GM23338 (cell line): ENCODE measurements around the gene IFIT1B. TPM values are rescaled to one million over a fixed set of nuclear protein-coding genes. Genes with fewer than 3 reads are reported as not detected.

Source experiments
- ATAC-seq: fragments of 200-7000 bp; cut with Tn5 transposase; 3 replicates; pipeline ENCODE4 v1.9.1; 2020
- DNase-seq: peaks from one replicate; pipeline ENCODE4 v3.0.0-alpha.2; 2015; ENCODE audit warnings: low spot score
- H2AFZ ChIP-seq: fragments of 200-600 bp; sonication (generic); 2 replicates; pipeline ENCODE4 v1.8.0; 2016; ENCODE audit warnings: antibody characterized with exemption, mild to moderate bottlenecking, moderate library complexity
- H3F3A ChIP-seq: fragments of 200-600 bp; sonication (generic); replicated peaks from 2 replicates; pipeline ENCODE4 v1.8.0; 2017; ENCODE audit warnings: antibody characterized with exemption, mixed run types, low read depth
- H3K27ac ChIP-seq: fragments of 200-600 bp; sonication (generic); 2 replicates; pipeline ENCODE4 v1.6.1; 2016; ENCODE audit warnings: low read depth
- H3K27me3 ChIP-seq: fragments of 200-600 bp; sonication (generic); 2 replicates; pipeline ENCODE4 v1.8.0; 2016; ENCODE audit warnings: mild to moderate bottlenecking, mixed run types, moderate library complexity; ENCODE audit not compliant: insufficient read depth
- H3K36me3 ChIP-seq: fragments of 200-600 bp; sonication (generic); 2 replicates; pipeline ENCODE4 v1.8.0; 2016; ENCODE audit warnings: mild to moderate bottlenecking; ENCODE audit not compliant: insufficient read depth
- H3K4me1 ChIP-seq: fragments of 200-600 bp; sonication (generic); 2 replicates; pipeline ENCODE4 v1.8.0; 2016; ENCODE audit warnings: mild to moderate bottlenecking, moderate library complexity; ENCODE audit not compliant: insufficient read depth
- H3K4me2 ChIP-seq: fragments of 200-600 bp; sonication (generic); 2 replicates; pipeline ENCODE4 v1.7.1; 2017; ENCODE audit warnings: mixed run types
- H3K4me3 ChIP-seq: fragments of 200-600 bp; sonication (generic); 2 replicates; pipeline ENCODE4 v1.6.1; 2016; ENCODE audit warnings: mixed run types
- H3K79me2 ChIP-seq: fragments of 200-600 bp; sonication (generic); replicated peaks from 2 replicates; pipeline ENCODE4 v1.8.0; 2017; ENCODE audit warnings: mild to moderate bottlenecking; ENCODE audit not compliant: insufficient read depth
- H3K9me2 ChIP-seq: fragments of 200-600 bp; sonication (generic); 2 replicates; pipeline ENCODE4 v1.8.0; 2017; ENCODE audit not compliant: insufficient read depth
- H4K20me1 ChIP-seq: fragments of 200-600 bp; sonication (generic); replicated peaks from 2 replicates; pipeline ENCODE4 v1.8.0; 2017; ENCODE audit warnings: mild to moderate bottlenecking; ENCODE audit not compliant: insufficient read depth
- H3K27ac Mint-ChIP-seq: 2 replicates; pipeline ENCODE4 v1.8.0; 2020; ENCODE audit warnings: inconsistent platforms, mild to moderate bottlenecking, moderate library complexity, mixed read lengths
- H3K27me3 Mint-ChIP-seq: 3 replicates; pipeline ENCODE4 v1.8.0; 2022; ENCODE audit warnings: low read depth, mild to moderate bottlenecking, moderate library complexity, mixed read lengths, inconsistent platforms; ENCODE audit not compliant: insufficient read depth, poor library complexity
- H3K36me3 Mint-ChIP-seq: 3 replicates; pipeline ENCODE4 v1.8.0; 2021; ENCODE audit warnings: low read depth, mild to moderate bottlenecking, inconsistent platforms, moderate library complexity, mixed read lengths
- H3K4me1 Mint-ChIP-seq: 3 replicates; pipeline ENCODE4 v1.8.0; 2020; ENCODE audit warnings: mild to moderate bottlenecking, inconsistent platforms, mixed read lengths
- H3K4me3 Mint-ChIP-seq: 3 replicates; pipeline ENCODE4 v1.8.0; 2021; ENCODE audit warnings: moderate library complexity, mild to moderate bottlenecking, inconsistent platforms, mixed read lengths
- H3K9me3 Mint-ChIP-seq: 3 replicates; pipeline ENCODE4 v1.8.0; 2020; ENCODE audit warnings: moderate library complexity, mild to moderate bottlenecking, inconsistent platforms, mixed read lengths
- CREB1 ChIP-seq: fragments of 250-450 bp; sonication (Bioruptor Pico); IDR thresholded peaks from 2 replicates; pipeline ENCODE4 v1.5.0; 2020; ENCODE audit warnings: low read depth, mild to moderate bottlenecking, moderate library complexity
- ETS1 ChIP-seq: IDR thresholded peaks from 2 replicates; pipeline ENCODE4 v1.6.1; 2016; ENCODE audit warnings: antibody characterized with exemption
- EZH2 ChIP-seq: fragments of 200-600 bp; sonication (generic); IDR thresholded peaks from one replicate; pipeline ENCODE4 v1.8.0; 2017; ENCODE audit warnings: antibody characterized with exemption, mild to moderate bottlenecking, low read depth; ENCODE audit not compliant: unreplicated experiment
- EZH2phosphoT487 ChIP-seq: fragments of 200-600 bp; sonication (generic); IDR thresholded peaks from one replicate; pipeline ENCODE4 v1.8.1; 2018; ENCODE audit warnings: antibody characterized with exemption; ENCODE audit not compliant: unreplicated experiment
- JUNB ChIP-seq: IDR thresholded peaks from one replicate; pipeline ENCODE4 v1.6.1; 2016; ENCODE audit warnings: antibody characterized with exemption; ENCODE audit not compliant: unreplicated experiment
- NANOG ChIP-seq: IDR thresholded peaks from 2 replicates; pipeline ENCODE4 v1.6.1; 2016; ENCODE audit warnings: antibody characterized with exemption, borderline replicate concordance
- POLR2AphosphoS5 ChIP-seq: IDR thresholded peaks from 2 replicates; pipeline ENCODE4 v1.6.1; 2016; ENCODE audit warnings: antibody characterized with exemption, low read depth
- STAT1 ChIP-seq: IDR thresholded peaks from one replicate; pipeline ENCODE4 v1.6.1; 2016; ENCODE audit warnings: antibody characterized with exemption; ENCODE audit not compliant: unreplicated experiment
- ZNF331 ChIP-seq: fragments of 250-450 bp; sonication (Bioruptor Pico); IDR thresholded peaks from 2 replicates; pipeline ENCODE4 v1.5.0; 2020; ENCODE audit warnings: low read depth, mild to moderate bottlenecking, moderate library complexity
- polyA plus RNA-seq: library from polyadenylated mRNA; unstranded; fragments of >200 nt; fragmentation: Nextera tagmentation; extraction: Ambion mirVana; gene quantifications from 2 replicates; pipeline ENCODE4 v1.2.1, GENCODE V29; 2016
- total RNA-seq: library from RNA; depleted of rRNA; stranded (reverse); fragments of >200 nt; shearing (Covaris generic); gene quantifications from 2 replicates; pipeline ENCODE4 v1.2.3, GENCODE V29; 2014
- TF ChIP-seq, protein P1 (sequence below), 2 experiments: fragments of 200-600 bp in 1 of 2; sonication (generic) in 1 of 2; conservative IDR thresholded peaks; 2 replicates each; pipeline versions ENCODE4 v1.5.1 to v1.6.1; 2016 to 2017; ENCODE audit warnings: antibody characterized with exemption in 2 of 2, low read depth in 2 of 2, mild to moderate bottlenecking in 2 of 2, moderate library complexity in 1 of 2

The IFIT1B gene
- total and polyA plus RNA-seq, 2 experiments from 2014 or later: 0.10 TPM; not detected in 1

DNA sequence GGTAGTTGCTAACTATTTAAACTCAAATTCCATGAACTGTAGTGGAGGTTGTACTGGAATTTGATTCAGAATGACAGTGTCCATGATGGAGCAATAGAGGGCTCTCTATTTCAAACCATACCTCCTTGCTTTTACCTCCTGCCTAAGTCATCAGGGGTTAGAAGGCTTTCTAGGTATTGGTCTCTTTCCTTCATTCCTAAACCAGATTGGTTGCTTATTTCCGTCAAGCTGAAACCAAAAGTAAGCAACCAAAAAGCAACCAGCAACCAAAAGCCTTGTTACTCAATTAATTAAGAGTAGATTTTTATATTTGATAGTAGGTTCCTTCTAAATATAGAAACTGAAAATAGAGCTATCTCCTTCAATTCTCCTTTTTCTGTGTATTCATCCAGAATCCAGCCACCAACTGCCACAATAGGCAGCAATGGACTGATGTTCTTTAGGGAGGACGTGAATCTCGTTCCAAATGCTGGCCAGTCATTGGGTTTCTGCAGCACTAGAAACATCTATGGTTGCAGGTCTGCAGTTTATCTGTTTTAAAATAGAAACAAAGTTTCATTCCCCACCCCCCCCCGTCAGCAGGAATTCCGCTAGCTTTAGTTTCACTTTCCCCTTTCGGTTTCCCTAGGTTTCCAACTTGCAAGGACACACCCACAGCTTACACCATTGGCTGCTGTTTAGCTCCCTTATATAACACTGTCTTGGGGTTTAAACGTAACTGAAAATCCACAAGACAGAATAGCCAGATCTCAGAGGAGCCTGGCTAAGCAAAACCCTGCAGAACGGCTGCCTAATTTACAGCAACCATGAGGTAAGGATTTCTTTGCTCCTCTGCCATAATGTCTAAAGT is 14.3 kb downstream of the IFIT1B start, which contains the start of gene IFIT1:
IFIT1 (plus strand) TSS at position 717 of the 850 bp plus-strand sequence; CDS start at position 807, 90 bp downstream.
- peak within 1 kb of the TSS; percentile 56 for H3K4me2 ChIP-seq
- peak within 1 kb of the TSS; percentile 68; the same call in 1 of the 2 replicates for H3K27ac Mint-ChIP-seq
- peak within 1 kb of the TSS; percentile 34; the same call in 1 of the 2 replicates for H3K27ac ChIP-seq
- no peaks in the 10 kb centered on the region for H3K27me3 ChIP-seq
- H4K20me1 ChIP-seq: no peaks in the 10 kb centered on the region
- H3K27me3 Mint-ChIP-seq: no peaks in the 10 kb centered on the region
- peak within 1 kb of the TSS; percentile 69 for H3K4me3 Mint-ChIP-seq
- H3K36me3 Mint-ChIP-seq: no peaks in the 10 kb centered on the region; the same call in 2 of the 3 replicates
- ATAC-seq (peak; percentile 95), DNase-seq (peak; percentile 81)
- peaks cover 7% of the 10 kb centered on the region; the same call in 2 of the 3 replicates for H3K4me1 Mint-ChIP-seq
- peak within 1 kb of the TSS; percentile 44 for H3K4me3 ChIP-seq
- TF ChIP-seq POLR2AphosphoS5: no peak
- TF ChIP-seq EZH2phosphoT487: no peak
- TF ChIP-seq CREB1 (CRISPR knock-in tag): no peak
- TF ChIP-seq, protein P1, sequence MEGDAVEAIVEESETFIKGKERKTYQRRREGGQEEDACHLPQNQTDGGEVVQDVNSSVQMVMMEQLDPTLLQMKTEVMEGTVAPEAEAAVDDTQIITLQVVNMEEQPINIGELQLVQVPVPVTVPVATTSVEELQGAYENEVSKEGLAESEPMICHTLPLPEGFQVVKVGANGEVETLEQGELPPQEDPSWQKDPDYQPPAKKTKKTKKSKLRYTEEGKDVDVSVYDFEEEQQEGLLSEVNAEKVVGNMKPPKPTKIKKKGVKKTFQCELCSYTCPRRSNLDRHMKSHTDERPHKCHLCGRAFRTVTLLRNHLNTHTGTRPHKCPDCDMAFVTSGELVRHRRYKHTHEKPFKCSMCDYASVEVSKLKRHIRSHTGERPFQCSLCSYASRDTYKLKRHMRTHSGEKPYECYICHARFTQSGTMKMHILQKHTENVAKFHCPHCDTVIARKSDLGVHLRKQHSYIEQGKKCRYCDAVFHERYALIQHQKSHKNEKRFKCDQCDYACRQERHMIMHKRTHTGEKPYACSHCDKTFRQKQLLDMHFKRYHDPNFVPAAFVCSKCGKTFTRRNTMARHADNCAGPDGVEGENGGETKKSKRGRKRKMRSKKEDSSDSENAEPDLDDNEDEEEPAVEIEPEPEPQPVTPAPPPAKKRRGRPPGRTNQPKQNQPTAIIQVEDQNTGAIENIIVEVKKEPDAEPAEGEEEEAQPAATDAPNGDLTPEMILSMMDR (conservative IDR thresholded peaks at IDR 0.05; ENCODE audit: low read depth in 2 of 2): peak in 1 of 2 experiments; percentile 23; a peak in 2 of 4 replicates
- no peak for TF ChIP-seq ETS1
- TF ChIP-seq ZNF331 (CRISPR knock-in tag): no peak
- no peak for TF ChIP-seq NANOG
- TF ChIP-seq JUNB: no peak
- no peak for TF ChIP-seq EZH2
- H3K9me2 ChIP-seq: no peaks in the 10 kb centered on the region
- peak within 1 kb of the TSS; percentile 19; the same call in 1 of the 2 replicates for H2AFZ ChIP-seq
- no peaks in the 10 kb centered on the region for H3K9me3 Mint-ChIP-seq
- peaks cover 8% of the 10 kb centered on the region for H3K4me1 ChIP-seq
- H3K36me3 ChIP-seq: no peaks in the 10 kb centered on the region
- no peaks in the 10 kb centered on the region for H3K79me2 ChIP-seq
- no peaks in the 10 kb centered on the region for H3F3A ChIP-seq

- H3K36me3 ChIP-seq: no peaks in the 10 kb centered on the region
- peaks cover 7% of the 10 kb centered on the region; the same call in 2 of the 3 replicates for H3K4me1 Mint-ChIP-seq
- H3K9me2 ChIP-seq: no peaks in the 10 kb centered on the region
- H3K4me3 ChIP-seq: peak overlapping the region; percentile 44
- H3K4me3 Mint-ChIP-seq: peak overlapping the region; percentile 69; the same call in 1 of the 3 replicates
- ATAC-seq (peak; percentile 35), DNase-seq (no peak)
- H3K4me2 ChIP-seq: peak overlapping the region; percentile 56
- no peak overlapping the region for H3K27ac ChIP-seq
- H3K79me2 ChIP-seq: no peaks in the 10 kb centered on the region
- TF ChIP-seq, protein P1 (conservative IDR thresholded peaks at IDR 0.05; ENCODE audit: low read depth in 2 of 2): no peak
- TF ChIP-seq CREB1 (CRISPR knock-in tag): no peak
- TF ChIP-seq STAT1: no peak
- no peak for TF ChIP-seq ETS1
- H3K4me1 ChIP-seq: peaks cover 8% of the 10 kb centered on the region
- H3F3A ChIP-seq: no peaks in the 10 kb centered on the region
- peak overlapping the region; percentile 19; the same call in 1 of the 2 replicates for H2AFZ ChIP-seq
- peaks cover 2% of the 10 kb centered on the region; the same call in 2 of the 3 replicates for H3K36me3 Mint-ChIP-seq
- no peaks in the 10 kb centered on the region for H3K27me3 ChIP-seq
- no peak overlapping the region for H3K27ac Mint-ChIP-seq
- H3K27me3 Mint-ChIP-seq: no peaks in the 10 kb centered on the region
- peaks cover 3% of the 10 kb centered on the region; the same call in 1 of the 3 replicates for H3K9me3 Mint-ChIP-seq
- H4K20me1 ChIP-seq: no peaks in the 10 kb centered on the region
Observed at GRCh38 chr10:89392974-89393373, 15.1 kb downstream of the IFIT1B start.
